Posterior cingulate gyrus (tissue), 11 donors: ENCODE results near the gene MPZL2.

ENCODE experiments used
- DNase-seq, 10 donors: peaks; one replicate each; pipeline versions ENCODE4 v3.0.0 to v3.0.0-alpha.2; 2020 to 2021; ENCODE audit warnings: mixed read lengths in 3 of 10
- intact Hi-C: fragments of 100-400 bp; cut with DNase I; formaldehyde crosslinking; loops from one replicate; pipeline ENCODE4 v1.15.1; 2023

MPZL2 gene

DNA sequence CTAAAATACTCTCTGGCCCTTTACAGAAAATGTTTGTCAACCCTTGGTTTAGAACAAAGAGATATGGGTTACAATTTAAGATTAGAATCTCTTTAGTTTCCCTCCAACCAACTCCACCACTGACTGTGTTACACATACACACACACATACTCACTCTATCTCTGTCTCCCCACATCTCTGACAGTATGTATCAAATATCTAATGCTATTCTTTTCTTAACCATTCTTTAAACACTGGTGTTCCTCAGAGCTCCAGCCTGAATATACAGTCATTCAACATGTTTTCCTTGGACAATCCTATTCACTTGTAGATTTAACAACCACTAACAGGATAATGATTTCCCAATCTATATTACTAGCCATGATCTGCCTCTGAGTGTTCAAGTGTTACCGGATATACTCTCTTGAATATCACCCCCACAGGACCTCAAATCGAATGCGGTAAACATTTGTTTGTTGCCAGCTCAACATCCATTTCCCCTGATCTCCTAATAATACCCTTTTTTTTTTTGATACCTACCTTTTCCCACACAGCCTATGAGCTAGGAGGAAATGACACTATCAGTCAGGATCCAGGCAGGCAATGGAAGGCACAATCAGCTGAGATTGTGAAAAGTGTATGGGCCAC, 18.0 kb downstream of the MPZL2 start:
- DNase-seq: no peak
- intact Hi-C loops: no loop called here

DNA sequence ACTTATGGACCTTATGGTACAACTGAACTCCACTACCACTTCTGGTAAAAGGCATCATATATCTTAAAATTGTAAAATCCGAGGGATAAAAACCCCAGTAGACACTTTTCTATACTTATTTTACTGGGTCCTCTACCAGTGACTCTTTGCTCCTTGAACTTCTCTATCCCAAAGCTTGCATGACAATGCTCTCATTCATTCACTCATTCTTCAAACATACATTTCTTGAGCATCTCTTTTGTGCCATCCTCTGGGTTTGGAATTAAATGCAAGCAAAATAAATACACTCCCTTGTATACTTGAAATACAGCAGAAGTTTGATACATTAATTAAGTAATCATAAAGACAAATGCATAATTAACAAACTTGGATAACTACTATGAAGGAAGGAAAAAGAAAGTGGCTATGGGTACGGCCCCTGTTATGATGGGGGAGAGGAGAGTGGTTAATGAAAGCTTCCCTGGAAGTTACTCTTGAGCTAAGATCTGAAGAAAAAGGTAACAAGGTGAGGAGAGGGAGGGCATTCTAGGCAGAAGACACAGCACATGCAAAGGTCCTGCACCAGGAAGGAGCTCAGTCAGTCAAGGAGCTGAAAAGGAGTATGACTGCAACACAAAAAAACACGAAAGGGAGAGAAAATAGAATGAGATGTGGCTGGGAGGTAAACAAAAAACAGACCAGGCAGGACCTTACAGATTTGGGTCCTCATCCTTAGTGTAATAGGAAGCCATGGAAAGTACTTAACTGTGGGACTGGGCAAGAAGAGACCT, 19.9 kb downstream of the MPZL2 start:
- DNase-seq: no peak
- intact Hi-C loops: no loop called here

DNA sequence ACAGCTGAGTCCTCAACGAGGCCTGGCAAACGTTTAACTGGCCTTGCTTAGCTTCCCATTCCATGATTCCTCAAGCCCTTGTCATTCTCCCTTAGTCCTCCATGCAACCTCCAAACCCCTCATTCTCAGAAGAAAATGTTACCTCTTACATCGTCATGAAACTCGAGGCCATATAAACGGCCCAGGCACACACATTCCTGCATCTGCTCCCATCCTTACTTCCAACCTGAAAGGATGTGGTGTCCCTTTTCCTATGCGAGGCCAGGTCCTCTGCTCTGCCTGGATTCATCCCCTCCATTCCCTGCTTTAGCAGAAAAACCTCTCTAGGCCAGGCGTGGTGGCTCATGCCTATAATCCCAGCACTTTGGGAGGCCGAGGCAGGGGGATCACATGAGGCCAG, 20.9 kb downstream of the MPZL2 start:
- intact Hi-C loops: no loop called here
- no peak for DNase-seq

DNA sequence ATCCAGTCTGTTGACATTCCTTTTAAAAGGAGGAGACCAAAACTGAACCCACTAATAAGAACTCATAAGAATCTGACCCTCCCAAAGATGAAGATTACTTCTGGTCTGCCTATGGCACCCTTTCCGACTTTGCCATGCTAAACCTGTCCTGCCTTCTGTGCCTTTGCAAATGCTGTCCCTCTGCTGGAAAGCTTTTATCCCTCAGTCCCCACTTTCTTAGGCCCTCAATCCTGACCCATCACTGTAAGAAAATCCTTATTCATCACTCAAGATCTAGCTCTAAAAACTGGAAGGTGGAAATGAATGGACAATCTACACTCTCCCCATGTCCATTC, 22.4 kb downstream of the MPZL2 start:
- intact Hi-C loops: no loop called here
- no peak for DNase-seq

DNA sequence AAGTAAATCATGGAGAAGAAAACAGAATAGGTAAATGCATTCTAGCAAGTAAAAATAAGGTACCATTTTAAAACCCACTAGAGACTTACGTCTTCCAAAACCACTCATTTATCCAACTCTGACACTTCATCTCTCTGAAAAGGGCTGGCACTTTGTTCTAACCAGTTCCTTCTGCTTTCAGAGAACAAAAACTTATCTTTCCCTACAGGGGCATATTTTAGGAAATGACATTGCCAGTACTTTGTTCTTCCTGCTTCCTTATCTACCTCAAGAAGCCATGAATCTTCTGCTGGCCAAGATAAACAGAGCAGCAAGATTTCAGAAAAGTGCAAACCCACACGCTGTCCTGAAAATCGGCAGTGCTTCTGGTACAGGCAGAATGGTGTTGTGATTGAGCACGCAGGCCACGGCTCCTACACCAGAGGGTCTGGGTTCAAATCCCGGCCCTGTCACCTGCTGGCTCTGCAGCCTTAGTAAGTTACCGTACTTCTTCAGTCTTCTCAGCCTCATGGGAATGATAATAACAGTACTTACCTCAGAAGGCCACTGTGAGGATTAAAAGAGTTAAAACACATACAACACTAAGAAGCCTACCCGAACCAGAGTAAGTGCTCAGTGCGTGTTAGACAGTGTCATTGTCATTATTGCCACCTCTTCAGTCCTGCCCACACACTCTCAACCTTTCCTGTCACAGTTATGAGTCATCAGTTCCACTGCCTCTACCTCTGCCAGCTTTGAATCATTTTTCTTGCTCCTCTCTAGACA, 22.9 kb downstream of the MPZL2 start:
- no peak for DNase-seq
- intact Hi-C loops: no loop called here

DNA sequence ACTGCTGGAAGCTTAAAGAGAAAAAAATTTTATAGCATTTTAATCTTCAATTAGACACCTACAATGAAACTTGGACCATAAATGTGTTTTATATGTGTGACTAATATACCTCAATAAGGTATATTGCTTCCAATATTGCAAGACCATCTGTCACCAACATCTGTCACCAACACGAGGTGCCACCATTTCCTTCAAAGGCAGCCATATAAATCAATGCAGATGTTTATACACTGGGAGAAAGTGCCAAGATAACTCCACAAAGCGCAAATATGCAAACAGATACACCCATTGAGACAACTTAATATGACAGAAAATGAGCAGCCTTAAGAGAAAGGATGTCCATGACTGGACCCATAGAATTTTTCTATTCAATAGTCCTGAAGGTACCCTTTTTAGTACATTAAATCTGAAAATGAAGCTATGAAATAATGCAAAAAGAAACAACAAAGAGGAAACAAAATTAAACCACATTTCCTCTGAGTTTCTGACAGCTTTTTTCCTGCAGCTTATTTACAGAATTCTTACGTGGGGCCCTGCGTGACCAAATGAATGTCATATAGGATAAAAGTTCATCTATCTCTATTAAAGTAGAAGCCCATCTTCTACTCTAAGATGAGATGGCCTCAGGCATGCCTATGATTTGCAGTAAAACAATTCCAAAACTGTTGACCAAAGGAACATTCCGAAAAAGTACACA, 24.4 kb downstream of the MPZL2 start:
- intact Hi-C loops: no loop called here
- no peak for DNase-seq

DNA sequence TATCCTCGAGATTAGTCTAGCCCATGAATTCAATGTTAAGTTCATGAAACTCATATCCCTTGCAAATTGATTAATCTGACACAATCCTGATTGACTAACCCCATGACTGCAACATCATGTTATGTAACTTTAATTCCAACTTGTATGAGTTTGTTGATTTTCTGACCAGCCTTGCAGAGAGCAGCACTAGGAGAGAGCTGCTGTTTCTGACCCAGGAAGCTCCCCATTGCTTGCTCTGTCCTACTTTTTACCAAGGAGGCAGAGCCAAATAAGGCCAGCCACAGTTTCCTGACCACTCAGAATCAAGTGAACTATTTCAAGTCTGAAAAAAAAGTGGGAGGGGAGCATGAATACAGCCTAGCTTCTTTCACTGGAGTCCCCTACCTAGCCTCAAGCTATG, 25.2 kb downstream of the MPZL2 start:
- intact Hi-C loops: no loop called here
- DNase-seq: no peak

- DNase-seq: no peak
- intact Hi-C loops: no loop called here
Observed at GRCh38 chr11:118238421-118238820, 25.7 kb downstream of the MPZL2 start.

GRCh38 chr11:118236170-118236569, 27.9 kb downstream of the MPZL2 start:
- intact Hi-C loops: no loop called here
- DNase-seq: no peak

- intact Hi-C loops: no loop called here
- DNase-seq: no peak
Observed at GRCh38 chr11:118234833-118235232, 29.3 kb downstream of the MPZL2 start.

DNA sequence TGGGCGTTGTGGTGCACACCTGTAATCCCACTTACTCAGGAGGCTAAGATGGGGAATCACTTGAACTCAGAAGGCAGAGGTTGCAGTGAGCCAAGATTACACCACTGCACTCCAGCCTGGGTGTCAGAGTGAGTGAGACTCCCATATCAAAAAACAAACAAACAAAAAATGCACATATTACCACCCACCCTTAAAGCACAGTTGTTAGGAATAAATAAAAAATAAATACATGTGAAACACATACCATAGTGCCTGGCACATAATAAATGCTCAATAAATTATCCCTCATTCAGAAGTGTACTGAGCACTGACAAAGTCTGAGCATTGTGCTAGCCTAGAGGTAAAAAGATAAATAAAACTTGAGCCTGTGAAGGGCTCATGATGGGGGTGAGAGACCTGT, 30.2 kb downstream of the MPZL2 start:
- DNase-seq: no peak
- intact Hi-C loops: no loop called here

DNA sequence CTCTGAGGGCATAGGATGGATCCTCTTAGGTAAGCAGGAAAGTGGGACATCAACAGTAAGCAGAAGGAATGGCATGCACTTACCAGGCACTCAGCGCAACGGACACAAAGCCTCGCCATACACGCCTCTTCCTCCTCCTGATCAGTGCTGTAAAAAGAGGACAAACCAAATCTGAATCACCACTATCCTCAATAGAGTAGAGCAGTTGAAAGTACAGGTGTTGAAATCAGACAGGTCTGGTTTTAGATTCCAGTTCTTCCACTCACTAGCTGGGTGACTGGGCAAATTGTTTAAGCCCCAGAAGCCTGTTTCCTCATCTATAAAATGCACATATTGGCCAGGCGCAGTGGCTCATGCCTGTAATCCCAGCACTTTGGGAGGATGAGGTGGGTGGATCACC, 30.7 kb downstream of the MPZL2 start:
- no peak for DNase-seq
- intact Hi-C loops: no loop called here

- intact Hi-C loops: no loop called here
- DNase-seq: no peak
Observed at GRCh38 chr11:118232659-118233058, 31.4 kb downstream of the MPZL2 start.

DNA sequence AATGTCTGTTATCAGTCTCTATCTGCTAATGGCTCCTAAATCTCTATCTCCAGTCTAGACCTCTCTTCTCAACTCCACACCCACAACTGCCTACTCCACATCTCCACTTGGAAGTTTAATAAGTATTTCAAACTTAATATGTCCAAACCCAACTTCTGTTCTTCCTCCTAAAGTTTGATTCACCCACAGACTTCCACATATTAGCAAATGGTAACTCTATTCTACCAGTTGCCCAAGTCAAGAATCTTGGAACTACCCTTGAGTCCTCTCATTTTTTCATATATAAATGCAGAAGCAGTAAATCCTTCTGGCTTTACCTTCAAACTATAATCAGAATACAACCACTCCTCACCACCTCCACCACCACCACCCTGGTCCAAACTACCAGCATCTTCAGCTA, 32.6 kb downstream of the MPZL2 start:
- intact Hi-C loops: no loop called here
- DNase-seq: no peak

DNA sequence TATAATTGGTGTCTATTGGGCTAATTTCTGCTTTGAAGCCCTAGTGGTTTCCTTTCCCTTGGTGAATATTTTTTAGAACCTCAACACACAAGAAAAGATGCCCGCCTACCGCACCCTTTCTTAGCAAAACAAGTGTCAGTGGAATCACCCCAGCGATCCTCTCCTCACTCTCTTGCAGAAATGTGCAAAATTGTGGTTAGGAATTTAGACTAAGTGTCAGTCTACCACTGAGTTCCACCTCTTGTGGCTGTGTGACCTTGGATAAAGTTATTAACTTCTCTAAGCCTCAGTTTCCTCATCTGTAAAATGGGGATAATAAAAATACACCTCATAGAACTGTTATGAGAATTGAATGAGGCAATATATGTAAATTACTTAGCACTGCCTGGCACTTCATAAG, 34.0 kb downstream of the MPZL2 start:
- no peak for DNase-seq
- intact Hi-C loops: no loop called here

DNA sequence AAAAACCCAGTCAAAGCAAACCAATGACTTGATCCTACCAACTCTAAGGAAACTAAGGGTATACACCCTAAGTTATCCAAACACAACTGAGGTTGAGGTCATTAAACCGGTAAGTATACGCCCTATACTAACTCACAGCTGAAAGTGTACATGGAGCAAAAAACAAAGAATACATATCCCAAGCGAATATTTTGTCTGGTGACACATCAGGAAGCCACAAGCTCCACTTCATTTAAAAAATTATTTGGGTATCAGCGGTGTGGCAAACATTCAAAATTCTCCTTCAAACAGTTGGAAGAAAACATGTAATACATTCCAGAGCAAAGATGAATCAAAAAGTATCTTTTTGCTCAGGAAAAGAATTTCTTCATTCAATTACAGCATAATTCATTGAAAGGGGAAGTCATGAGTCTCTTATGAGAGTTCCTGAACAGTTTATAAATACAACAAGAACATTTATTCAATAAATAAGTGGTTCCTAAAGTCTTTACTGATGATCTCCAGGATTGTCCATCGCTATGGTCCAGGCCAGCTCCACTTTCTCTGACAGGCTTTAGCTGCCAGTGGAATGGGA, 34.7 kb downstream of the MPZL2 start:
- DNase-seq: no peak
- intact Hi-C loops: no loop called here

DNA sequence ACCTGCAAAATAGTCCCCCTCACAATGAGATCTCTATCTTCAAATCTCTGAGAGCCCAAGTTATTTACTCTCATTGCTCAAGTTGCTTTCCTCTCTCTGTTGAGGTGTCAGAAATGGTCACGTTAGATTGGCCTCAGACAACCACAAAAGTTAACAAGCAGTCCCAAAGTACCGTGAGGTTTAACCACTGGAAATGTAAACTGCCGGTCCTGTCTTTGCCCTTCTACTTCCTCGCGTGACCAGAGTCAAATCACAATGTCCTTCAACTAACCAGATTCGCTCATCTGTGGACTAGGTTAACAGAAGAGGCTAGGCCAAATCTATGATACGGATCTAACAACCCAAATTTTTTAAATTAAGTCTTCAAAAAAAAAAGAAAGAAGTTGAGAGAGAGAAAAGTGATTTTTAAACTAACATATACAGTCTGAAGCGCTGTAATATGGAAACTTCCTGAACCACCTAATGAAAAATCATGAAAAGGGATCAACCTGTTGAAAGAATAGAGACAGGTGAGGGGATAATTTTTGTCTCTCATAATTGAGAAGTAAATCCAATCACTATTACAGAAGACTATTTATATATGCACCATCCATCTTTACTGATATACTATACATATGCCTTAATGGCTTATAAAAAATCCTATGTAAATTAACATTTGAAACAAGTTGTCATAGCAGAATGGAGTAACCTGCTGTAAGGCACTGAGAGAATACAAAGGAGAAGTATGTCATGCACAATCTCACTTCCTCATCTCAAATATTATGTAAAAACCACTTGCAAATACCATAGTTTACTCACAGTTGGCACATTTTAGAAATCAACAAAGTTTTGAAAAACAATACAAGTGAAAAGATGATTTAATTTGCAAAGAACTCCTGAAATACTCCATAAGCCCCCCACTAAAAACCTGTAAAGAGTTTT, 36.0 kb downstream of the MPZL2 start:
- intact Hi-C loops: no loop called here
- DNase-seq: no peak

- intact Hi-C loops: no loop called here
- no peak for DNase-seq
Observed at GRCh38 chr11:118226781-118227180, 37.3 kb downstream of the MPZL2 start.

GRCh38 chr11:118226296-118226695, 37.8 kb downstream of the MPZL2 start:
- no peak for DNase-seq
- intact Hi-C loops: no loop called here
